Lung (tissue), 12 donors: Measurements from ENCODE around the gene ZNF281. TPM values are rescaled to one million over a fixed set of nuclear protein-coding genes. Genes with fewer than 3 reads are reported as not detected.

Experiments
- ATAC-seq: fragments of 200-7000 bp; cut with Tn5 transposase; one replicate; pipeline ENCODE4 v1.9.1; 2020; ENCODE audit warnings: moderate number of reproducible peaks; ENCODE audit not compliant: insufficient read depth, low FRiP score
- DNase-seq, 3 donors: peaks; one replicate each; pipeline ENCODE4 v3.0.0-alpha.2; 2013 to 2017
- H3K27ac ChIP-seq, 2 donors: one replicate each; pipeline ENCODE4 v1.5.1; 2013; ENCODE audit warnings: mild to moderate bottlenecking in 2 of 2, moderate library complexity in 2 of 2, control low read depth in 1 of 2, inconsistent platforms in 1 of 2, low read depth in 1 of 2, low read length in 1 of 2
- H3K27me3 ChIP-seq, 3 donors: one replicate each; pipeline ENCODE4 v1.5.1; 2013; ENCODE audit warnings: low read length in 2 of 3; ENCODE audit not compliant: control insufficient read depth in 3 of 3, insufficient read depth in 3 of 3
- H3K36me3 ChIP-seq, 4 donors: one replicate each; pipeline ENCODE4 v1.5.1; 2013; ENCODE audit warnings: low read length in 4 of 4, mild to moderate bottlenecking in 1 of 4, moderate library complexity in 1 of 4; ENCODE audit not compliant: control insufficient read depth in 4 of 4, insufficient read depth in 4 of 4
- H3K4me1 ChIP-seq, 5 donors: one replicate each; pipeline ENCODE4 v1.5.1; 2013; ENCODE audit warnings: low read length in 5 of 5, mild to moderate bottlenecking in 2 of 5, moderate library complexity in 1 of 5; ENCODE audit not compliant: control insufficient read depth in 5 of 5, insufficient read depth in 5 of 5
- H3K4me3 ChIP-seq: one replicate; pipeline ENCODE4 v1.5.1; 2013; ENCODE audit warnings: mild to moderate bottlenecking, control low read depth, moderate library complexity
- H3K9ac ChIP-seq, 2 donors: one replicate each; pipeline ENCODE4 v1.5.1; 2013; ENCODE audit warnings: low read length in 2 of 2, control low read depth in 1 of 2; ENCODE audit not compliant: insufficient read depth in 1 of 2
- H3K9me3 ChIP-seq, 4 donors: one replicate each; pipeline ENCODE4 v1.5.1; 2013; ENCODE audit warnings: low read length in 3 of 4, mild to moderate bottlenecking in 1 of 4, moderate library complexity in 1 of 4; ENCODE audit not compliant: control insufficient read depth in 4 of 4, insufficient read depth in 3 of 4
- CTCF ChIP-seq: IDR thresholded peaks from 2 replicates; pipeline ENCODE4 v1.5.1; 2012; ENCODE audit warnings: mild to moderate bottlenecking; ENCODE audit errors: control extremely low read depth, extremely low read depth
- WGBS, 2 donors: extraction: QIAGEN DNeasy Blood & Tissue Kit; methylation state at CpG; one replicate each; pipeline ENCODE4 v1.1.7; 2013; 5-methylcytosine and 5-hydroxymethylcytosine counted together
- polyA plus RNA-seq, 2 donors: library from polyadenylated mRNA; stranded (reverse); fragments of 200-250 nt; gene quantifications; one replicate each; pipeline ENCODE4 v1.2.1, GENCODE V29; 2013
- total RNA-seq, 2 donors: library from RNA; depleted of rRNA in 1 of 2; stranded (reverse); fragments of >200 nt in 1 of 2; gene quantifications; one replicate each; pipeline ENCODE4 v1.2.1, GENCODE V29; 2014 to 2021
- donor health status: control.
- donor health status: control.
- donor health status: Bipolar disorder and iron deficiency.
- donor health status: healthy.
- donor health status: DM: yes; HTN: yes; CAD: no.

The ZNF281 gene
- total and polyA plus RNA-seq, 4 donors, result 5.4 to 24.8 (median 10.9) TPM

- no peak for ATAC-seq
- no peak for DNase-seq
- Histone ChIP-seq H3K9me3 (no peaks in the 10 kb centered on the region), H3K27ac (no peak overlapping the region), H3K36me3 (no peaks in the 10 kb centered on the region), H3K27me3 (no peaks in the 10 kb centered on the region), H3K4me3 (no peak overlapping the region), H3K4me1 (peaks cover 0 to 5% (median 0%) of the 10 kb centered on the region in 5 donors), H3K9ac (no peak overlapping the region)
- TF ChIP-seq CTCF, result no peak
- 82 to 87% methylated on average over 3 of the region's 3 CpGs for WGBS, 2 donors
These were observed 37.5 kb downstream of the ZNF281 start for GRCh38 chr1:200372095-200372884.

DNA sequence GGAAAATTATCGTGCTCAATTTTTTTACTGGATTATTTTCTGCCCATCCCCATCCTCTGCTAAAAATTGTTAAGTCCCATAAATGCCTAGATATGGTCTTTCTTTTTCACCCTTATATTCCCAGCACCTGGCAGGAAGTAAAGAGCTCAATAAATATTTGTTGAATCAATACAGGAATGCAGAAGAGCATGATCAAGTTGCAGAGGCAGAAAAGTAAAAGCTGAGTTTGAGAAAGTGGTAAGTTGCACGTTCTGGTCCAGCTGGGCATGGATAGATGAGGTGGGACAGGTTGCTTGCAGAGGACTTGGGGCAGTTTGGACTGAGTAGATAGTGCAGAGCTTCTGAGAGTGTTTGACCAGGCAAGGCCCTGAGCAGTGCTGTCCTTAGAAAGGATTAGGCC lies 40.1 kb downstream of the ZNF281 start:
- H3K9ac ChIP-seq, result no peak overlapping the region
- no peaks in the 10 kb centered on the region for H3K9me3 ChIP-seq
- WGBS, 2 donors, result 55 to 81% methylated on average over 2 of the region's 2 CpGs
- DNase-seq (no peak), ATAC-seq (no peak)
- H3K27me3 ChIP-seq, result no peaks in the 10 kb centered on the region
- no peak overlapping the region for H3K27ac ChIP-seq
- no peak for TF ChIP-seq CTCF
- no peak overlapping the region for H3K4me3 ChIP-seq
- H3K4me1 ChIP-seq, result peaks cover 0 to 8% (median 0%) of the 10 kb centered on the region in 5 donors
- H3K36me3 ChIP-seq, result no peaks in the 10 kb centered on the region

GRCh38 chr1:200369131-200369530 lies 40.7 kb downstream of the ZNF281 start:
- Histone ChIP-seq H3K27me3 (no peaks in the 10 kb centered on the region), H3K4me3 (no peak overlapping the region), H3K4me1 (peaks cover 0 to 8% (median 0%) of the 10 kb centered on the region in 5 donors), H3K27ac (no peak overlapping the region), H3K36me3 (no peaks in the 10 kb centered on the region), H3K9ac (no peak overlapping the region), H3K9me3 (no peaks in the 10 kb centered on the region)
- ATAC-seq (no peak), DNase-seq (no peak)
- WGBS, 2 donors, result 93 to 95% methylated on average over 4 of the region's 4 CpGs
- no peak for TF ChIP-seq CTCF
